ENCODE data around the gene ANKFN1. TPM values are rescaled to one million over a fixed set of nuclear protein-coding genes. Genes with fewer than 3 reads are reported as not detected.

The ANKFN1 gene
- total RNA-seq, 1 donor from 2014 or later, result not detected

- Histone ChIP-seq H3K4me2 (ENCODE audit: low read length) (no peak overlapping the region), H3K27me3 (ENCODE audit: insufficient read depth, low read length) (no peaks in the 10 kb centered on the region), H4K20me1 (ENCODE audit: insufficient read depth, low read length) (no peaks in the 10 kb centered on the region), H3K4me3 (ENCODE audit: insufficient read depth, low read depth, low read length) (no peak overlapping the region), H2AFZ (ENCODE audit: low read depth, low read length) (no peak overlapping the region), H3K9me3 (ENCODE audit: insufficient read depth, low read depth, low read length) (peaks cover 2% of the 10 kb centered on the region), H3K27ac (ENCODE audit: low read depth, low read length) (no peak overlapping the region), H3K79me2 (ENCODE audit: insufficient read depth, low read length) (no peaks in the 10 kb centered on the region), H3K36me3 (ENCODE audit: insufficient read depth, low read length) (no peaks in the 10 kb centered on the region), H3K4me1 (ENCODE audit: insufficient read depth, low read length) (no peaks in the 10 kb centered on the region), H3K9ac (ENCODE audit: low read length) (no peak overlapping the region)
- H3K27me3 Mint-ChIP-seq (ENCODE audit: low read depth, unreplicated experiment), result peaks cover under 1% of the 10 kb centered on the region
- peaks cover 4% of the 10 kb centered on the region for H3K4me1 Mint-ChIP-seq (ENCODE audit: low read depth, unreplicated experiment)
- DNase-seq (ENCODE audit: low read depth) (no peak), FAIRE-seq (no peak)
- peak overlapping the region; percentile 45 for H3K27ac Mint-ChIP-seq (ENCODE audit: unreplicated experiment)
- H3K4me3 Mint-ChIP-seq (ENCODE audit: unreplicated experiment), result no peak overlapping the region
- H3K36me3 Mint-ChIP-seq (ENCODE audit: low read depth, unreplicated experiment), result no peaks in the 10 kb centered on the region
- peaks cover 5% of the 10 kb centered on the region for H3K9me3 Mint-ChIP-seq (ENCODE audit: unreplicated experiment)
- TF ChIP-seq CTCF (IDR thresholded peaks at IDR 0.05; ENCODE audit: insufficient read depth, low read depth, low read length), result no peak
- TF ChIP-seq EZH2 (IDR thresholded peaks at IDR 0.05; ENCODE audit: insufficient read depth, low read length), result no peak
These were observed 387.6 kb downstream of the ANKFN1 start for GRCh38 chr17:56540836-56541235.

GRCh38 chr17:56543280-56543679 is 390.0 kb downstream of the ANKFN1 start:
- Mint-ChIP-seq H3K27ac (ENCODE audit: unreplicated experiment) (no peak overlapping the region), H3K4me1 (ENCODE audit: low read depth, unreplicated experiment) (peaks cover 4% of the 10 kb centered on the region), H3K9me3 (ENCODE audit: unreplicated experiment) (peaks cover 7% of the 10 kb centered on the region), H3K27me3 (ENCODE audit: low read depth, unreplicated experiment) (peaks cover 3% of the 10 kb centered on the region), H3K4me3 (ENCODE audit: unreplicated experiment) (no peak overlapping the region), H3K36me3 (ENCODE audit: low read depth, unreplicated experiment) (no peaks in the 10 kb centered on the region)
- no peak overlapping the region for H3K27ac ChIP-seq (ENCODE audit: low read depth, low read length)
- no peaks in the 10 kb centered on the region for H3K27me3 ChIP-seq (ENCODE audit: insufficient read depth, low read length)
- DNase-seq (ENCODE audit: low read depth) (no peak), FAIRE-seq (no peak)
- no peak overlapping the region for H3K4me3 ChIP-seq (ENCODE audit: insufficient read depth, low read depth, low read length)
- no peak overlapping the region for H2AFZ ChIP-seq (ENCODE audit: low read depth, low read length)
- H3K4me1 ChIP-seq (ENCODE audit: insufficient read depth, low read length), result no peaks in the 10 kb centered on the region
- no peak overlapping the region for H3K4me2 ChIP-seq (ENCODE audit: low read length)
- H3K9ac ChIP-seq (ENCODE audit: low read length), result no peak overlapping the region
- H3K9me3 ChIP-seq (ENCODE audit: insufficient read depth, low read depth, low read length), result peaks cover 2% of the 10 kb centered on the region
- no peaks in the 10 kb centered on the region for H4K20me1 ChIP-seq (ENCODE audit: insufficient read depth, low read length)
- TF ChIP-seq CTCF (IDR thresholded peaks at IDR 0.05; ENCODE audit: insufficient read depth, low read depth, low read length) (no peak), EZH2 (IDR thresholded peaks at IDR 0.05; ENCODE audit: insufficient read depth, low read length) (no peak)
- H3K79me2 ChIP-seq (ENCODE audit: insufficient read depth, low read length), result no peaks in the 10 kb centered on the region
- H3K36me3 ChIP-seq (ENCODE audit: insufficient read depth, low read length), result no peaks in the 10 kb centered on the region

GRCh38 chr17:56545106-56545505 is 391.8 kb downstream of the ANKFN1 start:
- H3K9me3 Mint-ChIP-seq (ENCODE audit: unreplicated experiment), result peaks cover 8% of the 10 kb centered on the region
- Histone ChIP-seq H3K79me2 (ENCODE audit: insufficient read depth, low read length) (no peaks in the 10 kb centered on the region), H3K4me3 (ENCODE audit: insufficient read depth, low read depth, low read length) (no peak overlapping the region), H2AFZ (ENCODE audit: low read depth, low read length) (no peak overlapping the region), H3K27ac (ENCODE audit: low read depth, low read length) (no peak overlapping the region), H3K36me3 (ENCODE audit: insufficient read depth, low read length) (no peaks in the 10 kb centered on the region), H3K9me3 (ENCODE audit: insufficient read depth, low read depth, low read length) (no peaks in the 10 kb centered on the region), H3K9ac (ENCODE audit: low read length) (no peak overlapping the region), H3K4me1 (ENCODE audit: insufficient read depth, low read length) (no peaks in the 10 kb centered on the region), H4K20me1 (ENCODE audit: insufficient read depth, low read length) (no peaks in the 10 kb centered on the region), H3K4me2 (ENCODE audit: low read length) (no peak overlapping the region), H3K27me3 (ENCODE audit: insufficient read depth, low read length) (no peaks in the 10 kb centered on the region)
- H3K4me1 Mint-ChIP-seq (ENCODE audit: low read depth, unreplicated experiment), result peaks cover 4% of the 10 kb centered on the region
- no peak overlapping the region for H3K27ac Mint-ChIP-seq (ENCODE audit: unreplicated experiment)
- no peak for FAIRE-seq
- H3K4me3 Mint-ChIP-seq (ENCODE audit: unreplicated experiment), result no peak overlapping the region
- no peaks in the 10 kb centered on the region for H3K36me3 Mint-ChIP-seq (ENCODE audit: low read depth, unreplicated experiment)
- no peak for DNase-seq (ENCODE audit: low read depth)
- TF ChIP-seq EZH2 (IDR thresholded peaks at IDR 0.05; ENCODE audit: insufficient read depth, low read length), result no peak
- peaks cover 5% of the 10 kb centered on the region for H3K27me3 Mint-ChIP-seq (ENCODE audit: low read depth, unreplicated experiment)
